SJSA1 (cell line): Measurements from ENCODE around the gene DNAJC8. TPM values are rescaled to one million over a fixed set of nuclear protein-coding genes. Genes with fewer than 3 reads are reported as not detected.

Experiments used
- DNase-seq, 2 experiments: peaks; one replicate each; pipeline ENCODE4 v3.0.0-alpha.2; 2015 to 2020; ENCODE audit warnings: low spot score in 2 of 2, low read depth in 1 of 2
- H3K27ac ChIP-seq: fragments of 250-450 bp; sonication (Bioruptor Pico); 2 replicates; pipeline ENCODE4 v1.5.1; 2020; ENCODE audit warnings: mild to moderate bottlenecking, moderate library complexity
- H3K27me3 ChIP-seq: fragments of 250-450 bp; sonication (Bioruptor Pico); replicated peaks from 2 replicates; pipeline ENCODE4 v1.5.1; 2020; ENCODE audit warnings: mild to moderate bottlenecking, moderate library complexity
- H3K36me3 ChIP-seq: fragments of 250-450 bp; sonication (Bioruptor Pico); 2 replicates; pipeline ENCODE4 v1.5.1; 2020; ENCODE audit warnings: mild to moderate bottlenecking
- H3K4me1 ChIP-seq: fragments of 250-450 bp; sonication (Bioruptor Pico); replicated peaks from 2 replicates; pipeline ENCODE4 v1.6.1; 2021; ENCODE audit warnings: mild to moderate bottlenecking
- H3K4me3 ChIP-seq: fragments of 250-450 bp; sonication (Bioruptor Pico); 2 replicates; pipeline ENCODE4 v1.5.1; 2020; ENCODE audit warnings: mild to moderate bottlenecking
- H3K9me3 ChIP-seq: fragments of 250-450 bp; sonication (Bioruptor Pico); replicated peaks from 2 replicates; pipeline ENCODE4 v1.5.1; 2020; ENCODE audit warnings: mild to moderate bottlenecking
- total RNA-seq: library from RNA; depleted of rRNA; stranded (reverse); fragments of >200 nt; shearing (Covaris generic); gene quantifications from 2 replicates; pipeline ENCODE4 v1.2.3, GENCODE V29; 2014

The DNAJC8 gene
- total RNA-seq, 1 experiment from 2014 or later, result 116 TPM

DNA sequence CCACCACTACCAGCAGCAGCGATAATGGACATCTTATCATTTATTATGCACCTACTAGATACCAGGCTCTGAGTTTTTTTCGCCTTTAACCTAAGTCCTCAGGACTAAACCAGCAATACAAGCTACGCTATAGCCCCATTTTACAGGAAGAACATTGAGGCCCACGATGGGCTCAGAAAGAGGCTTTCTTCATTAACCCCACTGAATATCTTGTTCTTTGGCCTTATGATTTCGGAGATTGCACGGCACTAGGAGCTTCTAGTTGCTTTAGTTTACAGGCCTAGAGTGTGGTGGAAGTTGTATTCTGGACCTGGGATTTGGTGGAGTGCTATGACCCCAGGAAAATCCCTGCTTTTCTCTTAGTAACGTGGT lies 28.0 kb upstream of the DNAJC8 start:
- peaks cover 11% of the 10 kb centered on the region for H3K36me3 ChIP-seq
- H3K27ac ChIP-seq, result no peak overlapping the region
- H3K9me3 ChIP-seq, result no peaks in the 10 kb centered on the region
- H3K27me3 ChIP-seq, result no peaks in the 10 kb centered on the region
- H3K4me3 ChIP-seq, result peak overlapping the region; percentile 78
- DNase-seq, result no peak
- H3K4me1 ChIP-seq, result peaks cover 17% of the 10 kb centered on the region

DNA sequence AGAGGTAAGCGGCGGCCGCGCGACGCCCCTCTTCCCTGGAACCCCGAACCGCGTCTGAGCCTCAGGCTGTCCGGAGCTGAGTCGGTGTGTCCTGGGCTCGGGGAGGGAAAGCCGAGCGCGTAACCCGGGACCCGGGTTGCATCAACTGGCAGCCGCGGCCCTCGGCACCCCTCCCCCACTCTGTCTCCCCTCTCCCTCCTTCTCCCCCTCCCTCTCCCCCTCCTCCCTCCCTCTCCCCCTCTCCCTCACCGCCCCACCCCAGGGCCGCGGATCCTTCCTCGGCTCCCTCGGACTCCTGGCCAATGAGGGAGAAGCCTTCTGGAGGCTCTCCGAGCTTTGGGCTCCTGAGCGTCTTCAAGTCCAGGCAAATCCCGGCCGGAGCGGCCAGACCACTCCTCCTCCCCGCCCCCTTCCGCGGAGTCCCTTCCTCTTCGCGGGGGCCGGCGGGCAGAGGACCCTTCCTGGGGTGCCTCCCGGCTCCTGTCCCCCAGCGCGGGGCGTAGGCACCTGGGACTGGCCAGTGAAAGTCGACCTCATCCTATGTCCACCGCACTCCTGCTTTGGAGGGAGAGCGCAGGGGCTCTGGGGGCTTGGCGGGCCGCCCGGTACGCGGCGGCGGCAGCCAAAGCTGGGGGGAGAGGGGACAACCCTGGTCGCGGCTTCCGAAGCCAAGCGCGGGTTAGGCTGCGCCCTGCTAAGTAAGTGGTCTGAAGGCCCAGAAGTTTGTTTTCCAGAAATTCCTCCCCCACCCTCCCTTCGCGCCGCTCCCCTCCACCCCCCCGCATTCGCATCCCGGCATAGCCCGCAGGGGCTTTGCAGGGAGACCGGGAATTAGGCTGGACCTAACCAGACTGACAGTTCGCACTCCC lies 27.3 kb upstream of the DNAJC8 start:
- Histone ChIP-seq H3K36me3 (peaks cover 11% of the 10 kb centered on the region), H3K27me3 (no peaks in the 10 kb centered on the region), H3K4me3 (peak overlapping the region; percentile 78), H3K4me1 (peaks cover 17% of the 10 kb centered on the region), H3K27ac (peak overlapping the region; percentile 42), H3K9me3 (no peaks in the 10 kb centered on the region)
- peak; percentile 64 to 85 for DNase-seq

DNA sequence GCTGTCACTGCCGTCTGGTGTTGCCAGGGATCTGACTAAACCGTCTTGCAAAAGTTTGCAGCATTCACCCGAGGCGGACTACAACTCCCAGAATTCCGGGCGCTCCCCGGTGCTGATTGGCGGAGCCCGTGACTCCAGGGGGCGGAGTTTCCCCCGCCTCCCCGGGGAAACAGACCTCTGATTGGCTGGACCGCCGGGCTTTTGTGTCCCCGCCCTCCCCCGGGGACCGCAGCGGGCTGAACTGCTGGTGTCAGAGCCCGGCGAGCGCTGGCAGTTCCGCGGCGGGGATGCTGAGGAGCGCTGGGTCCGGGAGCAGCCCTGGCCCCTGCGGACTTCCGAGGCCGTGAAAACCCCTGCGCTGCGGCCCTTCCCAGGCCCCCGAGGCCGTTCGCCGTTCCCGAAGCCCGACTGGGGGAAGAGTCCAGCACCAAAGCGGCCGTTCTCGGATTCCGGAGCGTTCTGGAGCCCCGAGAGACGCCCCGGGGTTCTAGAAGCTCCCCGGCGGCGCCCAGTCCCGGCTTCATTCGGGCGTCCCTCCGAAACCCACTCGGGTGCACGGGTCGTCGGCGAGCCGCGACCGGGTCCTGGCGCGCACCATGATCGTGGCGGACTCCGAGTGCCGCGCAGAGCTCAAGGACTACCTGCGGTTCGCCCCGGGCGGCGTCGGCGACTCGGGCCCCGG lies 26.6 kb upstream of the DNAJC8 start, which contains the start of gene SESN2:
Gene SESN2 (plus strand): TSS at position 267 of the 682 bp plus-strand sequence. CDS start 330 bp downstream, at position 597.
- Histone ChIP-seq H3K9me3 (no peaks in the 10 kb centered on the region), H3K27ac (peak within 1 kb of the TSS; percentile 82), H3K27me3 (no peaks in the 10 kb centered on the region), H3K36me3 (peaks cover 11% of the 10 kb centered on the region), H3K4me1 (peaks cover 17% of the 10 kb centered on the region), H3K4me3 (peak within 1 kb of the TSS; percentile 78)
- DNase-seq, result peak; percentile 99

DNA sequence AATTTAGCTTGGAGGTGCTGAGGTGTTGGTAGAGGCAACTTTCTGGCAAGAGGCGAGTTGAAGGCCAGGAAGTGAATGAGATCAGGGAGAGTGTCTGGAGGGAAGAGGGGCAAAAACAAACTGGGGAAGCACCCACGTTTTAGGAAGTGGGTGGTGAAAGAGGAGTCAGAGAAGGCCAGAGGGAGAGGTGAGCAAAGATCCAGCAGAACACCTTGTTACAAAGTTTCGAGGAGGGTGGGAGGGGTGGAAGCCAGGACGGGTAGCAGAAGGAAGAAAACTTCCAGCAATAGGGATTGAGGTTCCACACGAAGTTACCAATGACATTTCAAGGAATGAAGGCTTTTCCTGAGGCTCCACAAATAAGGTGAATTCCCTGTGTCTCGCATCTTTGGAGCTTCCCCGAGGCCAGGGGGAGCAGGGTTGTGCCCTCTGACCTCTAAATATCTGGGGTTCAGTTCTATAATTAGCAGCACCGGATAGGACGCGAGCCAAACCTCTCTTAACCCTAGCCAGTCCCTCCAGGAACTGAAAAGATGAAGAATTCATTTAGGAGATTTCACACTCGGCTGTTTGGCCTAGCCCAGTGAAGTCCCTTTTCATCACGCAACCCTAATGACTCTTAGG lies 25.9 kb upstream of the DNAJC8 start:
- peaks cover 11% of the 10 kb centered on the region for H3K36me3 ChIP-seq
- no peaks in the 10 kb centered on the region for H3K9me3 ChIP-seq
- no peaks in the 10 kb centered on the region for H3K27me3 ChIP-seq
- no peak overlapping the region; the same call in 1 of the 2 replicates for H3K4me3 ChIP-seq
- H3K27ac ChIP-seq, result peak overlapping the region; percentile 82
- peaks cover 17% of the 10 kb centered on the region for H3K4me1 ChIP-seq
- no peak for DNase-seq

DNA sequence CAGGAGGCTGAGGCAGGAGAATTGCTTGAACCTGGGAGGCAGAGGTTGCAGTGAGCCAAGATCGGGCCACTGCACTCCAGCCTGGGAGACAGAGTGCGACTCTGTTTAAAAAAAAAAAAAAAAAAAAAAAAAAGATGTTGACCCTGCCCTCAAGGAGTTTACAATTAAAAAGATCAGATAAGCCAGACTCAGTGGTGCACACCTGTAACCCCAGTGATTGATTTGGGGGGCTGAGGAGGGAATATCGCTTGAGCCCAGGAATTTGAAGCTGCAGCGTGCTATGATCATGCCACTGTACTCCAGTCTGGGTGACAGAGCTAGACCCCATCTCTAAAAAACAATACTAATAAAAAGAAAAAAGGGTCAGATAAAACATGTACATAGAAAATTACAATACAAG lies 24.9 kb upstream of the DNAJC8 start:
- Histone ChIP-seq H3K4me3 (no peak overlapping the region), H3K36me3 (peaks cover 11% of the 10 kb centered on the region), H3K9me3 (no peaks in the 10 kb centered on the region), H3K27ac (no peak overlapping the region), H3K27me3 (no peaks in the 10 kb centered on the region), H3K4me1 (peaks cover 17% of the 10 kb centered on the region)
- no peak for DNase-seq

DNA sequence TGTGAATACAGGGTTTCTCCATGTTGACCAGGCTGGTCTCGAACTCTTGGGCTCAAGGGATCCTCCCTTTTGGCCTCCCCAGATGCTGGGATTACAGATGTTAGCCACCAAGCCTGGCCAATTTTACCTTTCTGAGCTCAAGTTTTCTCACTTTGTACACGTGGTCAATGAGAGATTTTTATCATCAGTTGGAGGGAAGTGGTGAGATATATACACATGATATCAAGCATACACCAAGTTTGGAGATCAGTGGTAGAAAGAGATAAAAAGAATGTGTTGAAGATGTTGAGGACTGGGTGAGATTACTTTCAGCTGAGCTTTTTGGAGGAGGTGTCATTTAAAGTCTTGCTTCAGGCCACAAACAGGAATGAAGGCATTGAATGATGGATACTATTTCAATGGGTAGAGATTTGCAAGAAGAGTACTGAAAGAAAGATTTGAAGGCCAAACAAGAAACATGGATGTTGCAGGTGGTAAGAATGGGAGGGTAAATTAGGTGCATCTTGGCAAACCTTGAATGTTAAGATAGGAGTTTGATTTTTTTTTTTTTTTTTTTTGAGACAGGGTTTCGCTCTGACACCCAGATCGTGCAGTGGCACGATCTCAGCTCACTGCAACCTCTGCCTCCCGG lies 23.5 kb upstream of the DNAJC8 start:
- no peaks in the 10 kb centered on the region for H3K9me3 ChIP-seq
- H3K4me3 ChIP-seq, result no peak overlapping the region
- H3K27ac ChIP-seq, result no peak overlapping the region
- peaks cover 11% of the 10 kb centered on the region for H3K36me3 ChIP-seq
- no peak for DNase-seq
- no peaks in the 10 kb centered on the region for H3K27me3 ChIP-seq
- peaks cover 16% of the 10 kb centered on the region for H3K4me1 ChIP-seq

DNA sequence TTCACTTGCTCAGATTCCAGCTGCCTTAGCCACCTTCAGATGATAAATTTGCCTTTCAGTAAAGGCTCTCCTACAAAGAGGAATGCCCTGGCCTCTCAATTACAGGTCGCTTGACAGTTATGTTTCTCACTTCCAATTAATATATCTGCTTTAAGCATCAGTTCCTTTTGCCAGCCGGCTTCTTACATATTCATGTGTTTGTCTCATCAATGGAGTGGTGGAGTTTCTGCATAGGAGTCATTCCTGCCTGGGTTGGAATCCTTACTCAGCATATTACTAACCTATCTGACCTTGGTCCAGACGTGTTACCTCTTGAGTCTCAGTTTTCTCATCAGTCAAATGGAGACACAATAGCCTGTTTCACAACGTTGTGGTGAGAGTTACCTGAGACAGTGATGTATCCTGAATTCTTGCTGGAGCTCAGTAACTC lies 17.1 kb upstream of the DNAJC8 start:
- no peaks in the 10 kb centered on the region for H3K27me3 ChIP-seq
- H3K27ac ChIP-seq, result no peak overlapping the region

DNA sequence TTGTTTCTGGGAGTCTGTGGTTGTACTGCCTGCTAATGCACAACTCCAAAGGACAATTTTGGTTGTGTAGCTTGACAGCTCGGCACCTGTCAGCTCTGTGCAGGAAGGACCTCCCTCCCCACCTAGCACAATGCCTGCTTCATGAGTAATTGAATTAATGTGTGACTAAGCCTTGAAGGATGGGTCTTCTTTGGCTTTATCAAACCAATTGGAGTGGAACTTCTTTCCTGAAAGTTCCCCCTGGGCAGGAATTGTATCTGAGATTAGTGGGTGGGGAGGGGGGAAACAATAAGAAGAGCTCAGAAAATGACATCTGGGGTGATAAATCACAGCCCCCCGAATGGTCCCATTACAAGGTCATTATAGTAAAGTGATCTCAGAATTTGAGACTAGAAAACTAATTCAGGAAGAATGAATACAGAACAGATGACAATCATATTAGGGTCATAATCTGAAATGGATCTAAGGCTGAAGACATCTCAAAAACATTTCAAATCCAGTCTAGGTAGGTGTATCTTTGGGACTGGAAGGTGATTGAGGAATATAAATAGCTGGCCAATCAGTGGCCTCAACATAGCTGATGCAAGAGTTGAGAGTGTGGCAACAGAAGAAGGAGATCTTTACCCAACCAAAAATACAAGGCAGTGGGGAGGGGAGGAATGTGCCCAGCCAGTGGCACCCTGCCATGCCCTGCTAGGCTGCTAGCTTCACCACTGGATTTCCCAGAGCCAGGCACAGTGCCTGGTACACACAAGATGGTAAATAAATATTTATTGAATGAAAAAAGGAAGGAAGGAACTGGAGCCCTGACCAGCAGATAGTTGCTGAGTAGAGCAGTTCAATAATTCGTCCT lies 16.4 kb upstream of the DNAJC8 start:
- no peak for DNase-seq
- Histone ChIP-seq H3K4me1 (peaks cover 25% of the 10 kb centered on the region), H3K36me3 (no peaks in the 10 kb centered on the region), H3K27me3 (no peaks in the 10 kb centered on the region), H3K4me3 (no peak overlapping the region), H3K9me3 (no peaks in the 10 kb centered on the region), H3K27ac (no peak overlapping the region)

More for the DNA sequence above, 17.1 kb upstream of the DNAJC8 start:
- no peak for DNase-seq
- H3K4me3 ChIP-seq, result no peak overlapping the region
- peaks cover 25% of the 10 kb centered on the region for H3K4me1 ChIP-seq
- no peaks in the 10 kb centered on the region for H3K36me3 ChIP-seq
- H3K9me3 ChIP-seq, result no peaks in the 10 kb centered on the region

DNA sequence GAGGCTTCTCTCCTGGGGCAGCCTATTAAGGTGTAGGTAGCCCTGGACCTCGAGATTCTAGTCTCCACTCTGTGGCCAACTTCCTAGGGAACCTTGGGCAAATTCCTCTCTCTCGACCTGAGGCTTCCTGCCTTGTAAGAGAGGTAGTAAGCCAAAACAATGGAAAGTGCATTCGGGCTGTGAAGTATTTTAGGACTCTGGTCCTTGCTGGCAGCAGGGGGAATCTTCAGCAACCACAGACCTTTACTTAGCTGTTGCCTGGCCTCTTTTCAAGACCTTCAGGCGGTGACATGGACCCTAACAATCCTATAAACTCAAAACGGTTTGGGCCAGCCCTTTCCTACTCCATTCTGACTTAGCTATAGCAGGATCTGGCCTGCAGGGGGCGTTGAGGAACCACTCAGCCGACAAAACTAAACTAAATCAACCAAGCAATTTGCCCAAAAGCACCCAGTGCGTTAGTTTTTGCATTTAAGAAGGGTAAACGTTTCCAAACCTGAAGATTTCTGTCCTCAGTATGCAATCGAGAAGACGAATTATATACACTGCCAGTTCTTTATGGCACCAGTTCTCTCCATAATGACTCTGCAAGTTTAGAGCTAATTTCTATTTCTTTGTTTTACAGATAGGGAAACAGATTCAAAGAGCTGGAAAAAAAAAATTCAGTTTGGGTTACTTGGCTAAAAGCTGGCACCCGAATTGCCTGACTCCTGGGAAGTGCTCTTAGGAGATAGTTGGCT lies 15.6 kb upstream of the DNAJC8 start:
- H3K36me3 ChIP-seq, result no peaks in the 10 kb centered on the region
- H3K4me1 ChIP-seq, result peaks cover 25% of the 10 kb centered on the region
- no peaks in the 10 kb centered on the region for H3K9me3 ChIP-seq
- no peak overlapping the region for H3K4me3 ChIP-seq
- DNase-seq, result peak; percentile 69 to 76
- no peak overlapping the region for H3K27ac ChIP-seq
- H3K27me3 ChIP-seq, result no peaks in the 10 kb centered on the region

DNA sequence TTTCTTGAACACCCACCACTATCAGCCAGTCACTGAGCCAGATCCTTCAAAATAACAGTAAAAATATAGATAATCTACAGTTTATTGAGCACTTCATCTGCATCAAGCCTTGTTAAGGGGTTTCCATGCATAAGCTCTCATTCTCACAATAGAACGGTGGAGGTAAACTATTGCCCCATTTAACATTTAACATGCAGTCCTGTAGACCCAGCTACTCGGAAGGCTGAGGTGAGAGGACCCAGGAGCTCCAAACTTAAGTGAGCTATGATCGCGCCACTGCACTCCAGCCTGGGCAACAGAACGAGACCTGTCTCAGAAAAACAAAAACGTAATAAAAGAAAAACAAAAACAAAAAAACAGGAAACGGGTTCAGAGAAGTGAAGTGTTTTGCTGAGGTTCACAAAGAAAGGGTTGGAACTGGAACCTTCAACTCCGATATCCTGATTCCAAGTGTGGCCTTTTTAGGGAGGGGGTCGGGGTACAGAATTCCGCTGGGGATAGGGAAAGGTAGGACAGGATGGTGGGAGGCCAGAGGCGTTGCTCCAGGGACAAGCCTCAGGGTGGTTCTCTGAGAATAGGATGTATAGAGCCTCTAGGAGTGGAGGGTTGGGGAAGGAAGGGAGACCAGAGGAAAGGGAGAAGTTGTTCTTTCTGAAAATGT lies 14.9 kb upstream of the DNAJC8 start:
- Histone ChIP-seq H3K27ac (no peak overlapping the region), H3K4me1 (peaks cover 25% of the 10 kb centered on the region), H3K4me3 (peak overlapping the region; percentile 12; the same call in 1 of the 2 replicates), H3K36me3 (no peaks in the 10 kb centered on the region), H3K27me3 (no peaks in the 10 kb centered on the region), H3K9me3 (no peaks in the 10 kb centered on the region)
- DNase-seq, result no peak

DNA sequence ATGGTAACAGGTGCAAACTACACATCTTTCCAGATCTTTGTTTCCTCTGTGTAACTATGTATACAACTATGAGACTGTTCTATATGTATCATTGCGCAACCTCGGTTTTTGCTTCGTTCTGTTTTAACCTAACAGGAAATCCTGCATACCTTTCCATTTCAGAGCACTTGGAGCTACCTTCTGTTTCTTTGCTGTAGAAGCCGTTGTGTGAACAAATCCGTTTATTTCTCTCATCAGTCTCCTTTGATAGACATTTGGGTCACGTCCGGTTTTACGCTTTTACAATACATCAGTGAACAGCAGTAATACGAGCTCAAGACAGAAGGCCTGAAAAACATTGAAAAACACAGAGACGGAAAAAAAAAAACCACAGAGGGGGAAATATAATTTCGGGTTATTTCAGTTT lies 13.6 kb upstream of the DNAJC8 start:
- Histone ChIP-seq H3K27me3 (no peaks in the 10 kb centered on the region), H3K27ac (no peak overlapping the region), H3K36me3 (no peaks in the 10 kb centered on the region), H3K4me3 (no peak overlapping the region), H3K4me1 (peaks cover 25% of the 10 kb centered on the region), H3K9me3 (no peaks in the 10 kb centered on the region)
- no peak for DNase-seq
